Transverse colon (tissue), 4 donors: ENCODE data around the gene AMER3. TPM values are rescaled to one million over a fixed set of nuclear protein-coding genes. Genes with fewer than 3 reads are reported as not detected.

Experiments used
- DNase-seq: peaks from one replicate; pipeline ENCODE4 v3.0.0-alpha.2; 2019
- H3K27ac ChIP-seq, 4 donors: fragments of 200-600 bp; sonication (generic); 2 replicates each; pipeline ENCODE4 v1.5.1; 2016 to 2018; ENCODE audit warnings: inconsistent platforms in 4 of 4
- H3K27me3 ChIP-seq: fragments of 200-600 bp; sonication (generic); 2 replicates; pipeline ENCODE4 v1.5.1; 2017; ENCODE audit warnings: inconsistent platforms
- H3K36me3 ChIP-seq, 4 donors: fragments of 200-600 bp; sonication (generic); 2 replicates each; pipeline ENCODE4 v1.5.1; 2017 to 2019; ENCODE audit warnings: inconsistent platforms in 4 of 4
- H3K4me1 ChIP-seq, 4 donors: fragments of 200-600 bp; sonication (generic); 2 replicates each; pipeline ENCODE4 v1.5.1; 2017 to 2020; ENCODE audit warnings: inconsistent platforms in 4 of 4
- H3K4me3 ChIP-seq, 4 donors: fragments of 200-600 bp; sonication (generic); 1 replicate in 1 of 4; 2 replicates in 3 of 4; pipeline versions ENCODE4 v1.5.1 to v1.6.1; 2017 to 2019; ENCODE audit warnings: inconsistent platforms in 4 of 4
- H3K9me3 ChIP-seq, 2 donors: fragments of 200-600 bp; sonication (generic); 2 replicates each; pipeline ENCODE4 v1.5.1; 2017 to 2019; ENCODE audit warnings: inconsistent platforms in 2 of 2
- CTCF ChIP-seq, 5 experiments: fragments of 200-600 bp in 3 of 5; fragments of 450-650 bp in 2 of 5; sonication (generic) in 3 of 5; IDR thresholded peaks; 1 replicate in 2 of 5; 2 replicates in 3 of 5; pipeline ENCODE4 v1.5.1; 2016 to 2017; ENCODE audit warnings: antibody characterized with exemption in 5 of 5, inconsistent platforms in 3 of 5, mild to moderate bottlenecking in 2 of 5, moderate library complexity in 1 of 5
- EP300 ChIP-seq: sonication (generic); formaldehyde crosslinking; IDR thresholded peaks from one replicate; pipeline ENCODE4 v1.6.1; 2017; ENCODE audit warnings: antibody characterized with exemption, low read depth
- POLR2A ChIP-seq: fragments of 450-650 bp; IDR thresholded peaks from one replicate; pipeline ENCODE4 v1.6.1; 2016; ENCODE audit warnings: antibody characterized with exemption, mild to moderate bottlenecking, moderate library complexity
- POLR2AphosphoS5 ChIP-seq, 3 donors: sonication (generic); formaldehyde crosslinking; IDR thresholded peaks; one replicate each; pipeline ENCODE4 v1.6.1; 2016; ENCODE audit warnings: antibody characterized with exemption in 3 of 3
- WGBS, 2 donors: methylation state at CpG; one replicate each; pipeline ENCODE4 v1.1.5; 2018; ENCODE audit warnings: low coverage in 1 of 2; 5-methylcytosine and 5-hydroxymethylcytosine counted together
- in situ Hi-C, 4 donors: fragments of 200-750 bp; cut with MboI; loops; one replicate each; pipeline versions ENCODE4 v1.15.0 to v1.15.1; 2017; ENCODE audit warnings: low sequenced_read_pairs in 3 of 4, low pct_ligation_motif_present in 1 of 4, low pct_unique_long_range_greater_than_20kb in 1 of 4
- intact Hi-C: fragments of 100-400 bp; cut with DNase I; formaldehyde crosslinking; loops from one replicate; pipeline ENCODE4 v1.15.1; 2023; ENCODE audit warnings: low total_unique reads
- total RNA-seq, 4 donors: library from RNA; depleted of rRNA; stranded (reverse); fragments of >200 nt; gene quantifications; one replicate each; pipeline ENCODE4 v1.1.0, GENCODE V29; 2016

AMER3 gene
- total RNA-seq, 4 donors from 2014 or later, result 0.27 to 0.32 TPM; not detected in 2

DNA sequence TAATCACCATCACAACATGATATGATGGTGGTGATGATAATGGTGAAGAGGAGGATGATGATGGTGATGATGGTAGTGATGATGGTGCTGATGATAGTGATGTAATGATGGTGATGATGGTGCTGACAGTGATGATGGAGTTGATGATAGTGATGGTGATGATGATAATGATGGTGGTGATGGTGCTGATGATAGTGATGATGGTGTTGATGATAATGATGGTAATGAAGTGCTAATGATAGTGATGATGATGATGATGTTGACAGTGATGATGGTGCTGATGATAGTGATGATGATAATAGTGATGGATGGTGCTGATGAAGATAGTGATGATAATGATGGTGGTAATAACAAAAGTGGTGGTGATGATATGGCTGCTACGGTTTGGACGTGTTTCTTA, 30.9 kb upstream of the AMER3 start:
- Histone ChIP-seq H3K27ac (no peak overlapping the region), H3K36me3 (no peaks in the 10 kb centered on the region), H3K4me1 (peaks cover 8 to 21% (median 16%) of the 10 kb centered on the region in 4 donors), H3K9me3 (no peaks in the 10 kb centered on the region), H3K27me3 (peaks cover 8% of the 10 kb centered on the region), H3K4me3 (no peak overlapping the region)
- TF ChIP-seq POLR2AphosphoS5 (IDR thresholded peaks at IDR 0.05) (no peak), EP300 (no peak)
- in situ Hi-C loops (no loop called here), intact Hi-C loops (no loop called here)
- DNase-seq, result no peak
- whole genome bisulfite sequencing, 2 donors, result 88 to 91% methylated on average over 2 of the region's 2 CpGs

DNA sequence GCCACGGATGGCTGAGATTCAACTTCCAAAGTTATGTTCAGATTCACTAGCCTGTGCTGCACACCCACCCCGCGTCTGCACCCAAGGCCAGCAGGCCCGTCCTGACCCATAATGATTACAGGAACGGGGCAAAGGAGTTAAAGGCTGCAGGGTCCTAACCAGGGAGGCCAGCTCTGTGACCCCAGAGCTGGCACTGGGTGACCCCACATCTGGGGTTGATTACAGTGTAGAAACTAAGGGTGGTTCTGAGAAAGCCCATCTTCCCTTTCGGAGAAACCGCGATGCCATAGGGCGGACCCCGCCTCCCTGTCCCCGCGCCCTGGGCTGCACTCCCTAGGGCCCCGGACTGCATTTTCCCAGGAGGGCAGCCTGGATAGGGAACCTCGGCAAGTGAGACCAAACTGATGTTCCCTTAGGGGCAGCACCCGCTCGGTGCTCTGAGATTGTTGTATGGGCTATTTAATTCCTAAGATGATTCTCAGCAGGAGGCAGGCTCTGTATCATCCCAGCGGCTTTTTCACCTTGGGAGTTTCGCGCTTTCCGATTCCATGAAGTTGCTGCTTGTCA, 28.6 kb upstream of the AMER3 start:
- Histone ChIP-seq H3K36me3 (no peaks in the 10 kb centered on the region), H3K27me3 (peaks cover 8% of the 10 kb centered on the region), H3K4me3 (peak overlapping the region; percentile 35 to 59 (median 44)), H3K27ac (peak overlapping the region in 3 of 4 donors; percentile 70 to 73 (median 70)), H3K4me1 (peaks cover 8 to 21% (median 16%) of the 10 kb centered on the region in 4 donors), H3K9me3 (no peaks in the 10 kb centered on the region)
- 15 to 17% methylated on average over 3 to 18 of the region's 20 CpGs for WGBS, 2 donors
- DNase-seq, result no peak
- intact Hi-C loops, result no loop called here
- TF ChIP-seq POLR2AphosphoS5 (IDR thresholded peaks at IDR 0.05) (no peak), EP300 (no peak)
- in situ Hi-C loops, result no loop called here

- no peak for TF ChIP-seq CTCF (IDR thresholded peaks at IDR 0.05)
- TF ChIP-seq EP300, result no peak
- peak in 2 of 3 donors; percentile 39 to 47 for TF ChIP-seq POLR2AphosphoS5 (IDR thresholded peaks at IDR 0.05)
- peak; percentile 41 for TF ChIP-seq POLR2A
- peaks cover 8% of the 10 kb centered on the region for H3K27me3 ChIP-seq
- in situ Hi-C loops, result no loop called here
- DNase-seq, result peak; percentile 83
- H3K4me3 ChIP-seq, result peak overlapping the region; percentile 35 to 59 (median 44)
- no peaks in the 10 kb centered on the region for H3K36me3 ChIP-seq
- intact Hi-C loops, result no loop called here
- peaks cover 8 to 21% (median 16%) of the 10 kb centered on the region in 4 donors for H3K4me1 ChIP-seq
- peak overlapping the region; percentile 44 to 73 (median 70) for H3K27ac ChIP-seq
- H3K9me3 ChIP-seq, result no peaks in the 10 kb centered on the region
- 1% methylated on average over 38 of the region's 48 CpGs; no CpG with 5 or more reads in 1 of the 2 donors for WGBS, 2 donors
Observed at GRCh38 chr2:130727286-130727924, 27.9 kb upstream of the AMER3 start.

- in situ Hi-C loops (no loop called here), intact Hi-C loops (no loop called here)
- peak overlapping the region; percentile 44 to 73 (median 70) for H3K27ac ChIP-seq
- peak overlapping the region in 2 of 4 donors; percentile 49 to 59 for H3K4me3 ChIP-seq
- no peaks in the 10 kb centered on the region for H3K9me3 ChIP-seq
- DNase-seq, result peak; percentile 12
- 18% methylated on average over 12 of the region's 12 CpGs; no CpG with 5 or more reads in 1 of the 2 donors for WGBS, 2 donors
- H3K4me1 ChIP-seq, result peaks cover 8 to 21% (median 16%) of the 10 kb centered on the region in 4 donors
- peaks cover 8% of the 10 kb centered on the region for H3K27me3 ChIP-seq
- no peaks in the 10 kb centered on the region for H3K36me3 ChIP-seq
- TF ChIP-seq EP300 (no peak), CTCF (IDR thresholded peaks at IDR 0.05) (no peak), POLR2AphosphoS5 (IDR thresholded peaks at IDR 0.05) (no peak), POLR2A (no peak)
Observed at GRCh38 chr2:130728007-130728454, 27.3 kb upstream of the AMER3 start.

- in situ Hi-C loops, result no loop called here
- H3K9me3 ChIP-seq, result no peaks in the 10 kb centered on the region
- peak within 1 kb of the TSS in 2 of 4 donors; percentile 49 to 59 for H3K4me3 ChIP-seq
- no peak for DNase-seq
- 76% methylated on average over 8 of the region's 8 CpGs; no CpG with 5 or more reads in 1 of the 2 donors for WGBS, 2 donors
- TF ChIP-seq POLR2A, result no peak
- TF ChIP-seq CTCF (IDR thresholded peaks at IDR 0.05), result no peak
- TF ChIP-seq EP300, result no peak
- TF ChIP-seq POLR2AphosphoS5 (IDR thresholded peaks at IDR 0.05), result no peak
- no peaks in the 10 kb centered on the region for H3K36me3 ChIP-seq
- H3K27me3 ChIP-seq, result peaks cover 8% of the 10 kb centered on the region
- H3K27ac ChIP-seq, result peak within 1 kb of the TSS; percentile 44 to 73 (median 70)
- intact Hi-C loops, result no loop called here
- H3K4me1 ChIP-seq, result peaks cover 8 to 21% (median 16%) of the 10 kb centered on the region in 4 donors
Observed at GRCh38 chr2:130728549-130729316, 26.6 kb upstream of the AMER3 start, which contains the start of gene GPR148. TSS of gene GPR148 (plus strand) at chr2:130729070. CDS start at chr2:130729152, 82 bp downstream.
